Fibroblast of pulmonary artery (primary cell): ENCODE results near the gene FOXO6.

Source experiments
- DNase-seq: peaks from one replicate; pipeline ENCODE4 v3.0.0-alpha.2; 2010; ENCODE audit warnings: low read depth
- H3K4me3 ChIP-seq: replicated peaks from 2 replicates; pipeline ENCODE4 v1.5.1; 2011; ENCODE audit warnings: low read depth, mild to moderate bottlenecking, control low read depth, low read length, moderate library complexity
- CTCF ChIP-seq: IDR thresholded peaks from 2 replicates; pipeline ENCODE4 v1.5.1; 2011; ENCODE audit warnings: mild to moderate bottlenecking, control low read depth, low read length, inconsistent platforms; ENCODE audit errors: missing control alignments

The FOXO6 gene

GRCh38 chr1:41366455-41367287, 5.4 kb downstream of the FOXO6 start:
- no peak overlapping the region for H3K4me3 ChIP-seq
- no peak for TF ChIP-seq CTCF
- DNase-seq, result no peak

DNA sequence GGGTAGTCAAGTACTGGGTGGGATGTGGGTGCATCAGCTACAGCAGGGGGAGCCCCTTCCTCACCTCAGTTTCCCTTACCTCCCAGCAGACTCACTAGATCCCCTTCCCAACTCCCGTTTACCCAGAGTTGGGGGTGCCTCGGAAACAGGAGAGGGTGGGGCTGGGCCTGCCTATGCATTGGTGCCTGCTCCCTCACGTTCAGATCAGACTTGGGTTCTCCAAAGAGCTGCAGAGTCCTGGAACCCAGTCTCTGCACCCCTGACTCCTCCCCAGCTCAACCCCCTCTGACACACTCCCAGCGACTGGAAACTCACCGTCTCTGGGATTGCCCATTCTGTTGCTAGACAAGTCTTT, 6.0 kb downstream of the FOXO6 start:
- no peak overlapping the region for H3K4me3 ChIP-seq
- no peak for DNase-seq
- no peak for TF ChIP-seq CTCF

- no peak overlapping the region for H3K4me3 ChIP-seq
- no peak for DNase-seq
- no peak for TF ChIP-seq CTCF
Observed at GRCh38 chr1:41368366-41368765, 7.1 kb downstream of the FOXO6 start.

DNA sequence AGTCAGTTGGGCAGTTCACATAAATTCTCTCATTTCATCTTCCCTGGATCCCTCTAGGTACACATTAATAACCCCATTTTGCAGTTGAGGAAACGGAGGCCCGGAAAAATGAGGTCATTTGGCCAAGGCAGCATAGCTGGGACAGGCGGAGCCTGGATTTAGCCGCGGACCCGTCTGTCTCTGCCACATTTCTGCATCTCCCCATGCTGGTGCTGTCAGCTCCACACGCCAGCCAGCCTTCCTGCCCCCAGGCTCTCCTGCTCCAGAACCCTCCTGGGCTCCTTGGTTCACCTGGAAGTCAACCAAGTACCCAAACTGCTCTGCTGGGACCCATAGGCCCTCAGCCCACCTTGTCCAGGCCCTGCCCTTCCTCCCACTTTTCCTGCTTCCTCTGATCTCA, 7.6 kb downstream of the FOXO6 start:
- no peak for DNase-seq
- no peak for TF ChIP-seq CTCF
- H3K4me3 ChIP-seq, result no peak overlapping the region

GRCh38 chr1:41369531-41369930, 8.3 kb downstream of the FOXO6 start:
- H3K4me3 ChIP-seq, result no peak overlapping the region
- TF ChIP-seq CTCF, result no peak
- no peak for DNase-seq

DNA sequence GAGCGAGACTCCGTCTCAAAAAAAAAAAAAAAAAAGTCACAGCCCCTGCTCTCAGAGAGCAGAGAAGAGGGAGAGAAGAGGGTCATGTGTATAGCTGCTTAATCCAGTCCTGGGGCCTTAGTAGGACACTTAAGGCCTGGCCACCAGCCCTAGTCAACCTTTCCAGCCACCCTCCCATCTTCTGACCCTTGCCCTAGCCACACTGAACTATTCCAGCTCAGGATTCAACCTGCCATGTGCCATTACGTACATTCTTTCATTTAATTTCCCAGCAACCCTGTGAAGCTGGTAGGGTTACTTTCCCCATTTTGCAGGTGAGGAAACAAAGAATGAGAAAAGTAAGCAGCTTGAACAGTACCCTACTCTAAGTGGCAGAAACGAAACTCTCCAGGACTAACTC, 9.0 kb downstream of the FOXO6 start:
- TF ChIP-seq CTCF, result no peak
- H3K4me3 ChIP-seq, result no peak overlapping the region
- no peak for DNase-seq
